SK-N-SH (cell line): ENCODE measurements around the gene COMMD6. TPM values are rescaled to one million over a fixed set of nuclear protein-coding genes. Genes with fewer than 3 reads are reported as not detected.

ENCODE experiments used
- CTCF ChIA-PET: fragments of 300-600, 350-600 bp; formaldehyde crosslinking; extraction: SDS; loops from one replicate; lab custom pipeline; 2021; lab: Yijun Ruan, JAX
- POLR2A ChIA-PET: fragments of 350-600 bp; sonication (Branson Sonifier 250); formaldehyde crosslinking; extraction: SDS; loops from one replicate; lab custom pipeline; 2020; ENCODE audit warnings: antibody characterized with exemption, inconsistent platforms; lab: Yijun Ruan, JAX
- DNase-seq: peaks from one replicate; pipeline ENCODE4 v3.0.0; 2012
- H2AFZ ChIP-seq: fragments of 200-600 bp; sonication (generic); 2 replicates; pipeline ENCODE4 v1.8.1; 2016; ENCODE audit warnings: antibody characterized with exemption, mild to moderate bottlenecking, low read depth
- H3F3A ChIP-seq: fragments of 200-600 bp; sonication (generic); replicated peaks from 2 replicates; pipeline ENCODE3; 2016; ENCODE audit warnings: antibody characterized with exemption, mild to moderate bottlenecking; ENCODE audit not compliant: insufficient read depth
- H3K27ac ChIP-seq, 2 experiments: fragments of 200-500 bp in 1 of 2; fragments of 200-600 bp in 1 of 2; sonication (Bioruptor generic) in 1 of 2; sonication (generic), shearing (Covaris generic) in 1 of 2; 2 replicates each; pipeline versions ENCODE4 v1.5.1 to v1.6.1; 2014 to 2016; ENCODE audit warnings: low read depth in 2 of 2, inconsistent platforms in 1 of 2, low read length in 1 of 2, mild to moderate bottlenecking in 1 of 2, mixed read lengths in 1 of 2
- H3K27me3 ChIP-seq: fragments of 200-600 bp; sonication (generic), shearing (Covaris generic); 2 replicates; pipeline ENCODE4 v1.6.1; 2016; ENCODE audit warnings: mixed run types; ENCODE audit not compliant: insufficient read depth
- H3K36me3 ChIP-seq, 2 experiments: fragments of 200-500 bp in 1 of 2; fragments of 200-600 bp in 1 of 2; sonication (Bioruptor generic) in 1 of 2; sonication (generic) in 1 of 2; replicated peaks in 1 of 2; 2 replicates each; pipeline versions ENCODE3 to v1.5.1; 2014 to 2016; ENCODE audit warnings: low read length in 1 of 2, mild to moderate bottlenecking in 1 of 2; ENCODE audit not compliant: insufficient read depth in 2 of 2, control insufficient read depth in 1 of 2
- H3K4me1 ChIP-seq, 2 experiments: fragments of 200-500 bp in 1 of 2; fragments of 200-600 bp in 1 of 2; sonication (Bioruptor generic) in 1 of 2; sonication (generic), shearing (Covaris generic) in 1 of 2; 2 replicates each; pipeline versions ENCODE4 v1.5.1 to v1.6.1; 2014 to 2016; ENCODE audit warnings: low read depth in 1 of 2, low read length in 1 of 2, mixed run types in 1 of 2; ENCODE audit not compliant: insufficient read depth in 2 of 2, control insufficient read depth in 1 of 2
- H3K4me2 ChIP-seq: fragments of 200-600 bp; sonication (generic), shearing (Covaris generic); 2 replicates; pipeline ENCODE4 v1.6.1; 2017; ENCODE audit warnings: mixed run types
- H3K4me3 ChIP-seq, 2 experiments: fragments of 200-500 bp in 1 of 2; fragments of 200-600 bp in 1 of 2; sonication (Bioruptor generic) in 1 of 2; sonication (generic), shearing (Covaris generic) in 1 of 2; 2 replicates each; pipeline versions ENCODE4 v1.5.1 to v1.8.1; 2014 to 2016; ENCODE audit warnings: low read depth in 2 of 2, inconsistent platforms in 1 of 2, low read length in 1 of 2, mild to moderate bottlenecking in 1 of 2, mixed read lengths in 1 of 2, moderate library complexity in 1 of 2
- H3K79me2 ChIP-seq: fragments of 200-600 bp; sonication (generic); 2 replicates; pipeline ENCODE4 v1.8.1; 2017; ENCODE audit warnings: mild to moderate bottlenecking; ENCODE audit not compliant: insufficient read depth
- H3K9ac ChIP-seq: fragments of 200-600 bp; sonication (generic); 2 replicates; pipeline ENCODE4 v1.6.1; 2017; ENCODE audit warnings: mixed run types
- H3K9me2 ChIP-seq: fragments of 200-600 bp; sonication (generic); 2 replicates; pipeline ENCODE4 v1.6.1; 2017; ENCODE audit warnings: mixed run types
- H3K9me3 ChIP-seq: fragments of 200-600 bp; sonication (generic); 2 replicates; pipeline ENCODE4 v1.6.1; 2017; ENCODE audit warnings: mixed run types, mild to moderate bottlenecking, moderate library complexity
- H4K20me1 ChIP-seq: fragments of 200-600 bp; sonication (generic); 2 replicates; pipeline ENCODE4 v1.6.1; 2017; ENCODE audit warnings: mild to moderate bottlenecking, mixed run types; ENCODE audit not compliant: insufficient read depth
- CHD2 ChIP-seq: fragments of 150-350 bp; IDR thresholded peaks from 2 replicates; pipeline ENCODE4 v1.6.1; 2018; ENCODE audit warnings: low read length; ENCODE audit not compliant: partially characterized antibody
- CTCF ChIP-seq: fragments of 200-600 bp; sonication (generic); IDR thresholded peaks from 2 replicates; pipeline ENCODE4 v1.6.1; 2017; ENCODE audit warnings: antibody characterized with exemption, mild to moderate bottlenecking, moderate library complexity
- ELF1 ChIP-seq: IDR thresholded peaks from 2 replicates; pipeline ENCODE4 v1.4.0; 2012
- EP300 ChIP-seq, 2 experiments: IDR thresholded peaks; 2 replicates each; pipeline versions ENCODE4 v1.4.0 to v1.6.1; 2012; ENCODE audit warnings: borderline replicate concordance in 1 of 2, low read depth in 1 of 2, low read length in 1 of 2
- FOXJ3 ChIP-seq: sonication (generic); formaldehyde crosslinking; IDR thresholded peaks from 2 replicates; pipeline ENCODE4 v1.5.1; 2020; ENCODE audit warnings: mild to moderate bottlenecking, missing genetic modification reagents
- FOXM1 ChIP-seq: IDR thresholded peaks from 2 replicates; pipeline ENCODE4 v1.4.0; 2012; ENCODE audit warnings: low read depth, mild to moderate bottlenecking
- GABPA ChIP-seq: IDR thresholded peaks from 2 replicates; pipeline ENCODE4 v1.4.0; 2012; ENCODE audit warnings: low read depth, mild to moderate bottlenecking
- IRF3 ChIP-seq: fragments of 150-350 bp; IDR thresholded peaks from 2 replicates; pipeline ENCODE4 v1.6.1; 2016; ENCODE audit warnings: mild to moderate bottlenecking, low read depth, low read length
- JUND ChIP-seq: IDR thresholded peaks from 2 replicates; pipeline ENCODE4 v1.4.0; 2012
- MAX ChIP-seq: IDR thresholded peaks from 2 replicates; pipeline ENCODE4 v1.4.0; 2012; ENCODE audit warnings: low read depth
- MEF2A ChIP-seq: IDR thresholded peaks from 2 replicates; pipeline ENCODE4 v1.4.0; 2012; ENCODE audit warnings: low read depth, borderline replicate concordance
- MXI1 ChIP-seq: IDR thresholded peaks from 2 replicates; pipeline ENCODE4 v1.6.1; 2012; ENCODE audit warnings: mild to moderate bottlenecking, low read depth, low read length, improper control_type of control experiment
- NFIC ChIP-seq: IDR thresholded peaks from 2 replicates; pipeline ENCODE4 v1.4.0; 2012; ENCODE audit warnings: borderline replicate concordance
- PBX3 ChIP-seq: IDR thresholded peaks from 2 replicates; pipeline ENCODE4; 2012
- POLR2AphosphoS5 ChIP-seq: IDR thresholded peaks from 2 replicates; pipeline ENCODE4 v1.6.1; 2012; ENCODE audit warnings: low read depth, low read length
- RAD21 ChIP-seq: IDR thresholded peaks from 2 replicates; pipeline ENCODE4 v1.6.1; 2012; ENCODE audit warnings: mild to moderate bottlenecking, low read length
- RCOR1 ChIP-seq: fragments of 150-350 bp; IDR thresholded peaks from 2 replicates; pipeline ENCODE4 v1.6.1; 2017; ENCODE audit warnings: antibody characterized with exemption, low read length
- RFX5 ChIP-seq: IDR thresholded peaks from 2 replicates; pipeline ENCODE4 v1.6.1; 2012; ENCODE audit warnings: mild to moderate bottlenecking, improper control_type of control experiment, low read length
- RXRA ChIP-seq: IDR thresholded peaks from 2 replicates; pipeline ENCODE4 v1.4.0; 2012; ENCODE audit warnings: low read depth, mild to moderate bottlenecking, borderline replicate concordance
- SIN3A ChIP-seq: IDR thresholded peaks from 2 replicates; pipeline ENCODE4 v1.6.1; 2012; ENCODE audit warnings: low read depth, mild to moderate bottlenecking, low read length, moderate library complexity, borderline replicate concordance
- TCF12 ChIP-seq: IDR thresholded peaks from 2 replicates; pipeline ENCODE4 v1.4.0; 2012
- TEAD4 ChIP-seq: IDR thresholded peaks from 2 replicates; pipeline ENCODE4 v1.4.0; 2012; ENCODE audit warnings: mild to moderate bottlenecking, borderline replicate concordance; ENCODE audit not compliant: insufficient read depth
- USF1 ChIP-seq: IDR thresholded peaks from 2 replicates; pipeline ENCODE4 v1.4.0; 2012; ENCODE audit warnings: low read depth, borderline replicate concordance
- USF2 ChIP-seq: fragments of 150-350 bp; IDR thresholded peaks from 2 replicates; pipeline ENCODE4 v1.6.1; 2017; ENCODE audit warnings: antibody characterized with exemption, low read length, low read depth, borderline replicate concordance
- YY1 ChIP-seq: IDR thresholded peaks from 2 replicates; pipeline ENCODE4 v1.4.0; 2012; ENCODE audit warnings: low read depth, mild to moderate bottlenecking
- ZBTB33 ChIP-seq: IDR thresholded peaks from 2 replicates; pipeline ENCODE4 v1.4.0; 2012; ENCODE audit warnings: low read depth, borderline replicate concordance
- whole genome bisulfite sequencing: methylation state at CpG from one replicate; pipeline ENCODE4 v1.1.6; 2017; ENCODE audit warnings: low lambda C conversion rate; 5-methylcytosine and 5-hydroxymethylcytosine counted together
- polyA plus RNA-seq, 3 experiments: library from polyadenylated mRNA; depleted of rRNA; stranded (reverse); fragments of >200 nt; gene quantifications; 2 replicates each; pipeline ENCODE4 v1.2.3, GENCODE V29; 2012

The COMMD6 gene
- polyA plus RNA-seq, 1 of the 3 experiments (the other 2 are of a cell fraction): 76.9 TPM

- WGBS: 52% methylated on average over 1 of the region's 1 CpG
- Histone ChIP-seq H3K9ac (no peak overlapping the region), H3F3A (peaks cover 15% of the 10 kb centered on the region), H3K9me3 (no peaks in the 10 kb centered on the region), H3K4me3 (no peak overlapping the region), H4K20me1 (no peaks in the 10 kb centered on the region), H3K27ac (peak overlapping the region in 1 of 2 experiments; percentile 14; a peak in 1 of 4 replicates), H3K4me1 (no peaks in the 10 kb centered on the region; a peak in 1 of 4 replicates), H3K36me3 (no peaks in the 10 kb centered on the region), H3K4me2 (peak overlapping the region; percentile 5; the same call in 1 of the 2 replicates), H3K27me3 (no peaks in the 10 kb centered on the region), H3K79me2 (no peaks in the 10 kb centered on the region), H2AFZ (no peak overlapping the region), H3K9me2 (no peaks in the 10 kb centered on the region)
- CTCF ChIA-PET: interaction anchor here (0.8 to 1.4 kb wide), 2 partner anchors 12 to 13 kb away, joined by 3 to 5 read pairs; partner anchors contain the start of gene TBC1D4
- DNase-seq: no peak
- POLR2A ChIA-PET: no interaction called here
- TF ChIP-seq FOXM1 (no peak), GABPA (no peak), MXI1 (no peak), TCF12 (peak; percentile 62), MAX (no peak), EP300 (IDR thresholded peaks at IDR 0.05; ENCODE audit: borderline replicate concordance in 1 of 2, low read depth in 1 of 2, low read length in 1 of 2) (peak in 1 of 2 experiments; percentile 16; a peak in 1 of 4 replicates), RCOR1 (no peak), POLR2AphosphoS5 (no peak), CTCF (no peak), USF1 (no peak), JUND (peak; percentile 60), RAD21 (no peak), MEF2A (no peak), ZBTB33 (no peak), SIN3A (no peak), NFIC (peak; percentile 17; the same call in 1 of the 2 replicates), CHD2 (no peak), ELF1 (no peak), RFX5 (no peak), TEAD4 (no peak), FOXJ3 (CRISPR knock-in tag) (no peak), YY1 (no peak), RXRA (no peak), USF2 (no peak), IRF3 (no peak), PBX3 (peak; percentile 67)
Observed at GRCh38 chr13:75494491-75494890, 43.1 kb downstream of the COMMD6 start.
